Raji (cell line): Measurements from ENCODE around the gene UBE2O.

Experiments used
- POLR2A ChIP-seq: IDR thresholded peaks from 2 replicates; pipeline ENCODE4 v1.6.1; 2011; ENCODE audit warnings: low read depth, low read length, control low read depth; ENCODE audit not compliant: insufficient read depth

The UBE2O gene

DNA sequence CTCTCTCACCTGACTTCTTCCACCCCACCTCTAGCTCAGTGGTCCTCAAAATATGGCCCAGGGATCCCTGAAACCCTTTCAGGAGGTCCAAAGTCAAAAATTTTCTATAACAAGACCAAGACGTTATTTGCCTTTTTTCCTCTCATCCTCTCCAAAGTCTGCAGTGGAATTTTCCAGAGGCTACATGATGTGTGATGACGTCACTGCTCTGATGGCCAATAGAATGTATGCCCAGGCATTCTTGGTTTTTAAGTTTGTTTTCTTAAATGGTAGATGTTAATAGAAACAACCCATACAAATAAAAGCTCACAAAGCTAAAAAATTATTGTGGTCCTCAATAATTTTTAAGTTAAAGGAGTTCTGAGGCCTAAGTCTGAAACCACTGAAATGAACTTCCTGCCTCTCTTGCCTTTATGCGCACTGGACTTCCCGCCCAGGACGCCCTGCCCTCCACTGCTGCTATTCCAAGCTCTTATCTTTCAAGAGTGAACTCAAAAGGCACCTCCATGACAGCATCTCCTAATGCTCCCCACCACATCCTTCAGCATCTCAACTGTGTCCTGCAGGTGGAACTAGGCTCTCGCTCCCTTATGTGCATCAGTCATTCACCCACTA is 13.5 kb downstream of the UBE2O start:
- no peak for TF ChIP-seq POLR2A

GRCh38 chr17:76438906-76439305 is 14.0 kb downstream of the UBE2O start:
- no peak for TF ChIP-seq POLR2A

GRCh38 chr17:76437467-76438402 is 15.2 kb downstream of the UBE2O start:
- no peak for TF ChIP-seq POLR2A

GRCh38 chr17:76435751-76436150 is 17.2 kb downstream of the UBE2O start:
- TF ChIP-seq POLR2A = no peak

DNA sequence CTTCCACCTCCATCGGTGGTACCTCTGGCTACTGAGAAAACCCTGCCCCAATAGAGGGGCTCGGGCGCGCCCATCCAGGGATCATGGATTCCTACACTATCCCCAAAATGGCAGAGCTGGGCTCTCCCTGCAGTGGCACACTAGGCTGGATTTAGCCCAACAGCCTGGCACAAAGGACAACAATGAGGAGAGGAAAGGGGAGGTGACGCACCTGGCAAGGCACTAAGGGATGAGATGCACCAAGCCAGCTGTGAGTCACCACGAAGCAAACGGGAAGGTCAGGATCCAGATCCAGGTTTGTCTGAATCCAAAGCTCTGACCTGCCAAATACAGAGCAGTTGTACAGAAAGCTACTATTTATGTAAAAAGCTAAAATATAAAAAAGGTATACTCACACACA is 18.1 kb downstream of the UBE2O start:
- TF ChIP-seq POLR2A = no peak

DNA sequence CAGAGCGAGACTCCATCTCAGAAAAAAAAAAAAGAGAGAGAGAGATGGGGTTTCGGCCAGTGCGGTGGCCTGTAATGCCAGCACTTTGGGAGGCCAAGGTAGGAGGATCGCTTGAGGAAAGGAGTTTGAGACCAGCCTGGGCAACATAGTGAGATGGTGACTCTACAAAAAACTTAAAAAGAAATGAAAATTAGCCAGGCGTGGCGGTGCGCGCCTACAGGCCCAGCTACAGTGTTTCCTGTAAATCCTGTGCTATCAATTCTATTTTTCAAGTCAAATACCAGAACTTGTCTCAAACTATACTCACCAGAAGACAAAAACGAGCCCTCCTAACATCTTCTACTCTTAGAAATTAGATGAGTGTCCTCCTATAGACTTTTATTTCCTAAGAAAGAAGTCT is 19.3 kb downstream of the UBE2O start:
- TF ChIP-seq POLR2A = no peak

DNA sequence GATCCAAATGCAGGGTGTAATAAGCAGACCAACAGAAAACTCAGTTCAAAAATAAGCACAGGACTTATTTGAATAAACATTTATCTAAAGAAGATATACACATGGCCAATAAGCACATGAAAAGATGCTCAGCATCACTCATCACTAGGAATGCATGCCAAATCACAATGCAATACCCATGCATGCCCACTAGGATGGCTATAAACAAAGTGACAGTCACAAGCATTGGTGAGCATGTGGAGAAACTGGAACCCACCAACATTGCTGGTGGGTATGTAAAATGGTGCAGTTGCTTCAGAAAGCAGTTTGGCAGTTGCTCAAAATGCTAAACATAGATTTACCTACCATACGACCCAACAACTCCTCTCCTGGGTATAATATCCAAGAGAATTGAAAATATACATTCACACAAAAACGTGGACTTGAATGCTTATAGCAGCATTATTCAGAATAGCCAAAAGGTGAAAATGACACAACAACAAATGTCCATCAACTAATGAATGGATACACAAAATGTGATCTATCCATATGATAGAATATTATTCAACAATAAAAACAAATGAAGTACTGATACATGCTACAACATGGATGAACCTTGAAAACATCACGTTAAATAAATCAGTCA is 20.1 kb downstream of the UBE2O start:
- TF ChIP-seq POLR2A = no peak

- TF ChIP-seq POLR2A = no peak
Measured at GRCh38 chr17:76432004-76432403, 20.9 kb downstream of the UBE2O start.

DNA sequence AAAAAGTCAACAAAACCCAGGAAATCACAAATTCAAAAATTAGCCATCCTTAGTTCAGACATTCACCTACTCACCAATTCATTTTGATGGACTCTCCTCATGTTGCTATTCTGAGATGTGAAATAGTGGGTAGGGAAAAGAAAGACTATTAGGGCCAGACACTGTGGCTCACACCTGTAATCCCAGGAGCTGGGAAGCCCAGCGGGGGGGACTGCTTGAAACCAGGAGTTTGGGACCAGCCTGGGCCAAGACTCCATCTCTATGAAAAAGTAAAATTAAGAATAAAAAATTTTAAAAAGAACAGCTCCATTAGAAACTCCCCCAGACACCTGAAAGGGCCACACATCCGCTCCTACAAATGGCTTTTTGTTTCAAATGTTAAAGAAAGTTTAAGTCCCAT is 21.4 kb downstream of the UBE2O start:
- no peak for TF ChIP-seq POLR2A

DNA sequence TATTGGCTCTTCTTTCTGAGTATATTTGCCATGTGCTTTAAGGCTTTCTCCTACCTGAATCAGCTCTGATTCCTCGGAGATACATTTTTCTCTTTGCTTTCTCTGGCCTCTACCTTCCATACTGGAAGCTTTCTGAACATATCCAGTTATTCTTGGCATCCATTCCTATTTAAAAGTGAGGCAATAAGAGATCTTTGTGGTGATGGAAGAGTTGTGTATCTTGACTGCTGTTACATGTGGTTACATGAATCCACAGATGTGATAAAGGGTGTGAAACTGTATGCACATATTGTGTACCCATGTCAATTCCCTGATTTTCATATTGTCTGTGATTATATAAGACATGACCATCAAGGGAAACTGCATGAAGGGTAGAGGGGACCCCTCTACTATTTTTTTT is 24.4 kb downstream of the UBE2O start:
- no peak for TF ChIP-seq POLR2A

GRCh38 chr17:76427501-76428231 is 25.3 kb downstream of the UBE2O start:
- no peak for TF ChIP-seq POLR2A

GRCh38 chr17:76426853-76427252 is 26.1 kb downstream of the UBE2O start:
- TF ChIP-seq POLR2A = no peak

DNA sequence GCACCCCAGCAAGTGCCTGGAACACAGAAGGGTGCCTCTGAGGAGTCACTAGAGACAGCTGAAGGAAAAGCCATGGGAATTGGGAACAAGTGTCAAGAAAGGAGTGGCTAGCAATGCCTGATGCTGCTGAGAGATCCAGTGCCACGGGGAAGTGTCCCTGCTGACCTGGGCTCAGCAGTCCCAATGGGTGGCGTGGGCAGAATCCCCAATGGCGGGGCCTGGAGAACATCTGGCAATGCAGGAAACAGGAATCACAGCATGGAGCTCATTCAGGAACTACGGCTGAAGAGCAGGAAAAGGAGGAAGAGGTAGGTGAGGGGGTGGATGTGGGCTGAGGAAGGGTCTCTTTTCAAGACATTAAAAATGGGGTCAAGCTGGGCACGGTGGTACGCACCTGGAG is 30.1 kb downstream of the UBE2O start:
- no peak for TF ChIP-seq POLR2A

- no peak for TF ChIP-seq POLR2A
Measured at GRCh38 chr17:76422406-76422805, 30.5 kb downstream of the UBE2O start.

- TF ChIP-seq POLR2A = no peak
Measured at GRCh38 chr17:76421044-76421407, 31.9 kb downstream of the UBE2O start.

- TF ChIP-seq POLR2A = no peak
Measured at GRCh38 chr17:76420356-76421043, 32.5 kb downstream of the UBE2O start.
